ENCODE data around the gene GALNTL6.

DNA sequence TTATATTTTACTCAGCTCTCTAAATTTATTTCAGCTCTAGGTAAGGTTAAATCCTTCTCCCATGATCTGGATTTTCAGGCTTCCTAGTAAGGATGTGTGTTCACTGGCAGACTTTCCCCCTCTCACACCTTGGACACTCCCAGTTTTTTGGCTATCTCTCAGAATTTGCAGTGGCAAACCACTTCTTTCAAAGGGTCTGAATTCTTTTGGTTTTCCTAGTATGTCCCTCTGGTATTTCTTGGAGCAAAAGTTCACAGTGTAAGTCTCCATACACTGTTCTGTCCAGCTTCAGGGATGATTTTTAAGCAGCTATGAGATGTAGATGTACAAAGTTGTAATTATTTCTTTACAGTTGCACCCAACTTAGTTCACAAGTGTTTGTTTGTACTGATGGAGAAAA, 701.6 kb downstream of the GALNTL6 start:
- TF ChIP-seq POLR2A (IDR thresholded peaks at IDR 0.05) (no peak), POLR2AphosphoS5 (IDR thresholded peaks at IDR 0.05) (no peak)
- TF ChIP-seq, protein P1, sequence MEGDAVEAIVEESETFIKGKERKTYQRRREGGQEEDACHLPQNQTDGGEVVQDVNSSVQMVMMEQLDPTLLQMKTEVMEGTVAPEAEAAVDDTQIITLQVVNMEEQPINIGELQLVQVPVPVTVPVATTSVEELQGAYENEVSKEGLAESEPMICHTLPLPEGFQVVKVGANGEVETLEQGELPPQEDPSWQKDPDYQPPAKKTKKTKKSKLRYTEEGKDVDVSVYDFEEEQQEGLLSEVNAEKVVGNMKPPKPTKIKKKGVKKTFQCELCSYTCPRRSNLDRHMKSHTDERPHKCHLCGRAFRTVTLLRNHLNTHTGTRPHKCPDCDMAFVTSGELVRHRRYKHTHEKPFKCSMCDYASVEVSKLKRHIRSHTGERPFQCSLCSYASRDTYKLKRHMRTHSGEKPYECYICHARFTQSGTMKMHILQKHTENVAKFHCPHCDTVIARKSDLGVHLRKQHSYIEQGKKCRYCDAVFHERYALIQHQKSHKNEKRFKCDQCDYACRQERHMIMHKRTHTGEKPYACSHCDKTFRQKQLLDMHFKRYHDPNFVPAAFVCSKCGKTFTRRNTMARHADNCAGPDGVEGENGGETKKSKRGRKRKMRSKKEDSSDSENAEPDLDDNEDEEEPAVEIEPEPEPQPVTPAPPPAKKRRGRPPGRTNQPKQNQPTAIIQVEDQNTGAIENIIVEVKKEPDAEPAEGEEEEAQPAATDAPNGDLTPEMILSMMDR (IDR thresholded peaks at IDR 0.05), result no peak
